K562 (cell line): Measurements from ENCODE around the gene SCPEP1. TPM values are rescaled to one million over a fixed set of nuclear protein-coding genes. Genes with fewer than 3 reads are reported as not detected.

Experiments used
- ATAC-seq: fragments of 200-7000 bp; cut with Tn5 transposase; 3 replicates; pipeline ENCODE4 v1.9.1; 2020; ENCODE audit warnings: moderate library complexity
- BruUV-seq: library from RNA; stranded (reverse); fragments of 400-500 nt; replicated peaks from 2 replicates; lab custom pipeline; 2021; lab: Mats Ljungman, UMichigan
- CTCF ChIA-PET: fragments of 300-600 bp; formaldehyde crosslinking; extraction: SDS; loops from one replicate; lab custom pipeline; 2021; ENCODE audit warnings: low intra/inter-chr PET ratio; lab: Yijun Ruan, JAX
- POLR2A ChIA-PET: fragments of 300-600, 350-650 bp; sonication (Branson Sonifier 250); formaldehyde crosslinking; extraction: SDS; loops from one replicate; lab custom pipeline; 2021; ENCODE audit warnings: antibody characterized with exemption, inconsistent platforms; lab: Yijun Ruan, JAX
- DNase-seq, 4 experiments: peaks; one replicate each; pipeline versions ENCODE4 v3.0.0 to v3.0.0-alpha.2; 2011 to 2018; ENCODE audit warnings: low spot score in 3 of 4, mixed read lengths in 3 of 4; ENCODE audit errors: extremely low read depth in 1 of 4
- FAIRE-seq: peaks from 2 replicates; lab custom pipeline; 2011; peaks lifted over from hg19 to GRCh38; lab: Jason Lieb, UNC
- H2AFZ ChIP-seq: 2 replicates; pipeline ENCODE4 v1.6.0; 2011; ENCODE audit warnings: low read depth, low read length, control low read depth, inconsistent platforms
- H3K27ac ChIP-seq: fragments of 200-600 bp; 3 replicates; pipeline ENCODE4 v1.8.0; 2011; ENCODE audit warnings: low read depth, mild to moderate bottlenecking, control low read depth, inconsistent platforms, low read length, moderate library complexity, mixed read lengths; ENCODE audit errors: extremely low read depth
- H3K27me3 ChIP-seq, 2 experiments: fragments of 300-600 bp in 1 of 2; 2 replicates in 1 of 2; 3 replicates in 1 of 2; pipeline versions ENCODE4 v1.6.0 to v1.8.0; 2011; ENCODE audit warnings: inconsistent platforms in 2 of 2, low read length in 2 of 2, mild to moderate bottlenecking in 1 of 2, mixed read lengths in 1 of 2, moderate library complexity in 1 of 2; ENCODE audit not compliant: control insufficient read depth in 2 of 2, insufficient read depth in 2 of 2
- H3K36me3 ChIP-seq: fragments of 300-600 bp; 3 replicates; pipeline ENCODE4 v1.8.0; 2011; ENCODE audit warnings: mild to moderate bottlenecking, low read length, inconsistent platforms; ENCODE audit not compliant: control insufficient read depth, insufficient read depth
- H3K4me1 ChIP-seq, 2 experiments: fragments of 200-600 bp in 1 of 2; replicated peaks in 1 of 2; 2 replicates in 1 of 2; 3 replicates in 1 of 2; pipeline versions ENCODE4 v1.5.1 to v1.8.0; 2011; ENCODE audit warnings: inconsistent platforms in 2 of 2, low read length in 2 of 2, mild to moderate bottlenecking in 1 of 2, mixed read lengths in 1 of 2, moderate library complexity in 1 of 2; ENCODE audit not compliant: control insufficient read depth in 2 of 2, insufficient read depth in 2 of 2
- H3K4me2 ChIP-seq: 2 replicates; pipeline ENCODE4 v1.6.1; 2011; ENCODE audit warnings: low read length, control low read depth, inconsistent platforms, mixed read lengths; ENCODE audit not compliant: insufficient read depth
- H3K4me3 ChIP-seq: fragments of 200-600 bp; sonication (generic), shearing (Covaris generic); 2 replicates; pipeline ENCODE4 v1.5.1; 2016; ENCODE audit warnings: control low read depth, inconsistent platforms
- H3K79me2 ChIP-seq: fragments of 200-600 bp; 3 replicates; pipeline ENCODE4 v1.8.0; 2011; ENCODE audit warnings: low read length, inconsistent platforms; ENCODE audit not compliant: control insufficient read depth, insufficient read depth
- H3K9ac ChIP-seq, 2 experiments: 2 replicates each; pipeline versions ENCODE4 v1.6.0 to v1.6.1; 2011; ENCODE audit warnings: low read depth in 2 of 2, low read length in 2 of 2, control low read depth in 1 of 2, inconsistent platforms in 1 of 2, mild to moderate bottlenecking in 1 of 2, mixed read lengths in 1 of 2; ENCODE audit not compliant: insufficient read depth in 1 of 2
- H3K9me1 ChIP-seq: one replicate; pipeline ENCODE4 v1.6.0; 2011; ENCODE audit warnings: inconsistent platforms, mild to moderate bottlenecking, low read length, moderate library complexity; ENCODE audit not compliant: control insufficient read depth, insufficient read depth
- H3K9me3 ChIP-seq: replicated peaks from 2 replicates; pipeline ENCODE4 v1.5.1; 2011; ENCODE audit warnings: low read depth, low read length, inconsistent platforms; ENCODE audit not compliant: control insufficient read depth, insufficient read depth
- H4K20me1 ChIP-seq: replicated peaks from 2 replicates; pipeline ENCODE4 v1.6.1; 2011; ENCODE audit warnings: low read length, inconsistent platforms, mixed read lengths; ENCODE audit not compliant: control insufficient read depth, insufficient read depth
- ADNP ChIP-seq: fragments of 200-800 bp; sonication (Bioruptor generic); IDR thresholded peaks from 2 replicates; pipeline ENCODE4 v1.6.1; 2016; ENCODE audit warnings: missing genetic modification characterization, missing compliant biosample characterization
- C11orf30 ChIP-seq: fragments of 450-650 bp; IDR thresholded peaks from 2 replicates; pipeline ENCODE4 v1.6.1; 2016; ENCODE audit warnings: low read depth, mild to moderate bottlenecking
- CSDE1 ChIP-seq, 2 experiments: fragments of 450-650 bp; IDR thresholded peaks; 2 replicates each; pipeline ENCODE4 v1.6.1; 2016; ENCODE audit warnings: mild to moderate bottlenecking in 1 of 2
- ELF1 ChIP-seq: fragments of 200-800 bp; sonication (Bioruptor generic); IDR thresholded peaks from 2 replicates; pipeline ENCODE4 v1.6.1; 2016; ENCODE audit warnings: missing genetic modification characterization, missing compliant biosample characterization
- ELF4 ChIP-seq: fragments of 450-650 bp; formaldehyde crosslinking; IDR thresholded peaks from 2 replicates; pipeline ENCODE4 v1.4.0; 2022; ENCODE audit warnings: missing genetic modification characterization
- HMGN3 ChIP-seq: IDR thresholded peaks from 2 replicates; pipeline ENCODE4 v1.6.1; 2011; ENCODE audit warnings: borderline replicate concordance, low read depth, mild to moderate bottlenecking, mixed read lengths, low read length; ENCODE audit not compliant: insufficient read length; ENCODE audit errors: extremely low read depth
- MCM2 ChIP-seq: fragments of 450-650 bp; IDR thresholded peaks from 2 replicates; pipeline ENCODE4 v1.6.1; 2017; ENCODE audit warnings: low read depth, mild to moderate bottlenecking
- NCOR1 ChIP-seq: fragments of 450-650 bp; IDR thresholded peaks from 2 replicates; pipeline ENCODE4 v1.6.1; 2016; ENCODE audit warnings: mild to moderate bottlenecking, moderate library complexity
- SMARCC2 ChIP-seq: fragments of 450-650 bp; IDR thresholded peaks from 2 replicates; pipeline ENCODE4 v1.6.1; 2017; ENCODE audit warnings: antibody characterized with exemption, moderate library complexity, mild to moderate bottlenecking, low read depth
- SRSF3 ChIP-seq: fragments of 200-400 bp; formaldehyde crosslinking; IDR thresholded peaks from 2 replicates; pipeline ENCODE4 v1.6.1; 2016; ENCODE audit warnings: mild to moderate bottlenecking, low read length, moderate library complexity; ENCODE audit not compliant: insufficient read depth
- ZBTB8A ChIP-seq: fragments of 450-650 bp; IDR thresholded peaks from 2 replicates; pipeline ENCODE4 v1.6.1; 2018; ENCODE audit warnings: mild to moderate bottlenecking, moderate library complexity; ENCODE audit not compliant: partially characterized antibody
- ZFP1 ChIP-seq: fragments of 450-650 bp; formaldehyde crosslinking; IDR thresholded peaks from 2 replicates; pipeline ENCODE4 v1.4.0; 2020; ENCODE audit warnings: mild to moderate bottlenecking, mixed read lengths
- ZNF140 ChIP-seq: fragments of 250-450 bp; sonication (Bioruptor Pico); IDR thresholded peaks from 2 replicates; pipeline ENCODE4 v1.8.0; 2021; ENCODE audit warnings: moderate library complexity, mild to moderate bottlenecking, inconsistent platforms
- ZNF707 ChIP-seq: fragments of 250-450 bp; sonication (Bioruptor Pico); conservative IDR thresholded peaks from 2 replicates; pipeline ENCODE4 v1.8.0; 2022; ENCODE audit warnings: inconsistent platforms, mild to moderate bottlenecking, moderate library complexity
- WGBS: fragments of 100-300 bp; shearing (Covaris generic); methylation state at CpG from one replicate; pipeline ENCODE4 v1.1.6; 2016; ENCODE audit warnings: low coverage, mixed read lengths; ENCODE audit not compliant: insufficient coverage; ENCODE audit errors: missing lambda C conversion rate; 5-methylcytosine and 5-hydroxymethylcytosine counted together
- in situ Hi-C: fragments of 300-500 bp; cut with MboI; formaldehyde crosslinking; loops from 4 replicates; pipeline ENCODE4 v1.15.0; 2018; ENCODE audit warnings: inconsistent platforms, mixed read lengths
- intact Hi-C: fragments of 100-400 bp; cut with micrococcal nuclease; formaldehyde crosslinking; loops from 2 replicates; pipeline ENCODE4 v1.14.2; 2022
- polyA plus RNA-seq, 8 experiments: library from polyadenylated mRNA; depleted of rRNA in 4 of 8; stranded (reverse) in 5 of 8; unstranded in 3 of 8; fragments of >200 nt; fragmentation: Nextera tagmentation in 2 of 8; fragmentation: Illumina TruSeq in 1 of 8; extraction: Ambion mirVana in 2 of 8; extraction: Trizol in 1 of 8; gene quantifications; 2 replicates each; pipeline versions ENCODE4 v1.2.1 to v1.2.3, GENCODE V29; 2011 to 2014; ENCODE audit warnings: inconsistent platforms in 1 of 8, missing spikeins in 1 of 8
- total RNA-seq, 7 experiments: library from RNA; depleted of rRNA in 6 of 7; stranded (reverse); fragments of >200 nt in 6 of 7; fragmentation: Illumina TruSeq in 2 of 7; extraction: Trizol in 2 of 7; gene quantifications; 2 replicates each; pipeline versions ENCODE4 v1.2.1 to v1.2.3, GENCODE V29; 2011 to 2021; ENCODE audit warnings: low replicate concordance in 1 of 7
- TF ChIP-seq, protein P1 (sequence below), 2 experiments: fragments of 450-650 bp in 1 of 2; sonication (generic) in 1 of 2; formaldehyde crosslinking in 1 of 2; IDR thresholded peaks in 1 of 2; conservative IDR thresholded peaks in 1 of 2; 2 replicates each; pipeline versions ENCODE4 v1.6.1 to v1.8.1; 2016 to 2023; ENCODE audit warnings: mild to moderate bottlenecking in 2 of 2, moderate library complexity in 2 of 2, inconsistent platforms in 1 of 2, missing genetic modification reagents in 1 of 2
- TF ChIP-seq, protein P2 (sequence below): fragments of 450-650 bp; IDR thresholded peaks from 2 replicates; pipeline ENCODE4 v1.6.1; 2017; ENCODE audit warnings: antibody characterized with exemption
- TF ChIP-seq, protein P3 (sequence below): fragments of 450-650 bp; IDR thresholded peaks from 2 replicates; pipeline ENCODE4 v1.6.1; 2016; ENCODE audit warnings: low read depth, mild to moderate bottlenecking, moderate library complexity

Gene SCPEP1
- total and polyA plus RNA-seq, 9 of the 15 experiments (the other 6 are each of a cell fraction or from before 2014, with no cell fraction given), result 5.1 to 14.8 (median 7.2) TPM

DNA sequence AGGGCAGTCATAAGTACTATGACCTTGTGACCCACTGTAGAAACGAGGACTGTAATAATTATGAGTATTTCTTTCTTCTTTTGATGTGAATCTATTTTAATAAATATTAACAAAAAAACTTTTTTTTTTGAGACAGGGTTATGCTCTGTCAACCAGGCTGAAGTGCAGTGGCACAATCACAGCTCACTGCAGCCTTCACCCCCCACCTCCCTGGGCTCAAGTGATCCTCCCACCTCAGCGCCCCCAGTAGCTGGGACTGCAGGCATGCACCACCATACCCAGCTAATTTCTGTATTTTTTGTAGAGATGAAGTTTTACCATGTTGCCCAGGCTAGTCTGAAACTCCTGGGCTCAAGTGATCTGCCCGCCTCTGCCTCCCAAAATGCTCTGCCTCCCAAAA lies 32.6 kb downstream of the SCPEP1 start:
- H3K9me3 ChIP-seq, result no peaks in the 10 kb centered on the region
- POLR2A ChIA-PET, result interaction anchor here (0.6 to 0.9 kb wide), 3 partner anchors 84 to 943 kb away, joined by 3 to 4 read pairs (median 4); no protein-coding TSS in a partner anchor
- in situ Hi-C loops (no loop called here), intact Hi-C loops (loop anchor here (5.0 kb wide), 2 partner anchors 42 to 48 kb away; partner anchors contain the start of gene COIL)
- no peak for ATAC-seq
- no peak overlapping the region for H3K27ac ChIP-seq
- H3K9me1 ChIP-seq, result no peaks in the 10 kb centered on the region
- H4K20me1 ChIP-seq, result no peaks in the 10 kb centered on the region
- H3K27me3 ChIP-seq, result peaks cover 2 to 4% of the 10 kb centered on the region in 2 experiments; a peak in 2 of 5 replicates
- TF ChIP-seq ZBTB8A, result no peak
- TF ChIP-seq ELF1 (tag), result no peak
- TF ChIP-seq ZFP1 (CRISPR knock-in tag), result no peak
- no peak for TF ChIP-seq ELF4 (CRISPR knock-in tag)
- no peak for TF ChIP-seq CSDE1 (IDR thresholded peaks at IDR 0.05)
- TF ChIP-seq ZNF140 (CRISPR knock-in tag), result no peak
- TF ChIP-seq SMARCC2, result no peak
- TF ChIP-seq ADNP (tag), result no peak
- TF ChIP-seq SRSF3, result no peak
- TF ChIP-seq C11orf30, result no peak
- no peak for TF ChIP-seq NCOR1
- TF ChIP-seq, protein P1, sequence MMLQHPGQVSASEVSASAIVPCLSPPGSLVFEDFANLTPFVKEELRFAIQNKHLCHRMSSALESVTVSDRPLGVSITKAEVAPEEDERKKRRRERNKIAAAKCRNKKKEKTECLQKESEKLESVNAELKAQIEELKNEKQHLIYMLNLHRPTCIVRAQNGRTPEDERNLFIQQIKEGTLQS (IDR thresholded peaks at IDR 0.05), result no peak
- TF ChIP-seq, protein P1 (CRISPR knock-in tag; conservative IDR thresholded peaks at IDR 0.05), result no peak
- no peak for TF ChIP-seq MCM2
- TF ChIP-seq, protein P2, sequence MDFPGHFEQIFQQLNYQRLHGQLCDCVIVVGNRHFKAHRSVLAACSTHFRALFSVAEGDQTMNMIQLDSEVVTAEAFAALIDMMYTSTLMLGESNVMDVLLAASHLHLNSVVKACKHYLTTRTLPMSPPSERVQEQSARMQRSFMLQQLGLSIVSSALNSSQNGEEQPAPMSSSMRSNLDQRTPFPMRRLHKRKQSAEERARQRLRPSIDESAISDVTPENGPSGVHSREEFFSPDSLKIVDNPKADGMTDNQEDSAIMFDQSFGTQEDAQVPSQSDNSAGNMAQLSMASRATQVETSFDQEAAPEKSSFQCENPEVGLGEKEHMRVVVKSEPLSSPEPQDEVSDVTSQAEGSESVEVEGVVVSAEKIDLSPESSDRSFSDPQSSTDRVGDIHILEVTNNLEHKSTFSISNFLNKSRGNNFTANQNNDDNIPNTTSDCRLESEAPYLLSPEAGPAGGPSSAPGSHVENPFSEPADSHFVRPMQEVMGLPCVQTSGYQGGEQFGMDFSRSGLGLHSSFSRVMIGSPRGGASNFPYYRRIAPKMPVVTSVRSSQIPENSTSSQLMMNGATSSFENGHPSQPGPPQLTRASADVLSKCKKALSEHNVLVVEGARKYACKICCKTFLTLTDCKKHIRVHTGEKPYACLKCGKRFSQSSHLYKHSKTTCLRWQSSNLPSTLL, result no peak
- TF ChIP-seq, protein P3, sequence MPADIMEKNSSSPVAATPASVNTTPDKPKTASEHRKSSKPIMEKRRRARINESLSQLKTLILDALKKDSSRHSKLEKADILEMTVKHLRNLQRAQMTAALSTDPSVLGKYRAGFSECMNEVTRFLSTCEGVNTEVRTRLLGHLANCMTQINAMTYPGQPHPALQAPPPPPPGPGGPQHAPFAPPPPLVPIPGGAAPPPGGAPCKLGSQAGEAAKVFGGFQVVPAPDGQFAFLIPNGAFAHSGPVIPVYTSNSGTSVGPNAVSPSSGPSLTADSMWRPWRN, result no peak
- TF ChIP-seq ZNF707 (CRISPR knock-in tag), result no peak
- no peak for TF ChIP-seq HMGN3
- peaks cover 0 to 8% of the 10 kb centered on the region in 2 experiments; a peak in 2 of 5 replicates for H3K4me1 ChIP-seq
- WGBS, result 12% methylated on average over 3 of the region's 3 CpGs
- H3K36me3 ChIP-seq, result no peaks in the 10 kb centered on the region
- no peak overlapping the region for H2AFZ ChIP-seq
- H3K4me3 ChIP-seq, result no peak overlapping the region
- no peaks in the 10 kb centered on the region for H3K79me2 ChIP-seq
- CTCF ChIA-PET, result no interaction called here
- no peak for FAIRE-seq
- H3K9ac ChIP-seq, result no peak overlapping the region
- no peak for DNase-seq
- no peak overlapping the region for H3K4me2 ChIP-seq
- no TSS peak for BruUV-seq
